ENCODE results near the gene GPR137B. TPM values are rescaled to one million over a fixed set of nuclear protein-coding genes. Genes with fewer than 3 reads are reported as not detected.

GPR137B gene
- total RNA-seq, 1 experiment from 2014 or later, result 7.1 TPM

DNA sequence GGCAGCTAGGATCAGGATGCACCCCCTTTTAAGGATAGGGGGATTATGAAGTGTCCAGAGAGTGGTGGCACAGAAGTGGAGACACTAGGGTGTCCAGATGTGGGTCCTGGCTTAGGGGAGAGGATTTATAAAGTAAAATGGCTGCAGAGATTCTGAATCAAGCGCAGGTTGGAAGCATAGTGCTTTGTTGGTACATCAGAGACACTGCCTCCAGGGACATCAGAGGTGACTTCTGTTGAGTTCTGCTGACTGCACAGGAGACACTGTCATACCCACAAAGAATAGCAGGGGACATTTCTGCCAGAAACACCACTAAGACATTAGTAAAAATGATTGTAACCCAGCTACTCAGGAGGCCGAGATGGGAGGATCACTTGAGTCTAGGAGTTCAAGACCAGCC lies 16.4 kb downstream of the GPR137B start:
- DNase-seq (ENCODE audit: low spot score), result no peak
- intact Hi-C loops (cut with micrococcal nuclease; ENCODE audit: unreplicated experiment), result no loop called here
- no TSS peak for BruUV-seq (replicated peaks)
- CTCF ChIA-PET, result no interaction called here
- H3K4me1 ChIP-seq (ENCODE audit: insufficient read depth, low read length, poor library complexity, severe bottlenecking), result no peaks in the 10 kb centered on the region
- H3K9me3 ChIP-seq (ENCODE audit: low read depth, low read length, poor library complexity, severe bottlenecking), result no peaks in the 10 kb centered on the region
- H3K36me3 ChIP-seq (ENCODE audit: insufficient read depth, low read length, poor library complexity, severe bottlenecking), result no peaks in the 10 kb centered on the region
- H3K27ac ChIP-seq (ENCODE audit: low read depth, low read length, poor library complexity, severe bottlenecking), result no peak overlapping the region
- no peaks in the 10 kb centered on the region for H3K27me3 ChIP-seq (replicated peaks; ENCODE audit: insufficient read depth, low read depth, low read length, poor library complexity)
- TF ChIP-seq CTCF (conservative IDR thresholded peaks at IDR 0.05; ENCODE audit: low read depth, low read length), result no peak
- POLR2A ChIA-PET (ENCODE audit: low non-redundant PET), result no interaction called here
- H3K4me3 ChIP-seq (ENCODE audit: low read depth, low read length, poor library complexity, severe bottlenecking), result no peak overlapping the region

DNA sequence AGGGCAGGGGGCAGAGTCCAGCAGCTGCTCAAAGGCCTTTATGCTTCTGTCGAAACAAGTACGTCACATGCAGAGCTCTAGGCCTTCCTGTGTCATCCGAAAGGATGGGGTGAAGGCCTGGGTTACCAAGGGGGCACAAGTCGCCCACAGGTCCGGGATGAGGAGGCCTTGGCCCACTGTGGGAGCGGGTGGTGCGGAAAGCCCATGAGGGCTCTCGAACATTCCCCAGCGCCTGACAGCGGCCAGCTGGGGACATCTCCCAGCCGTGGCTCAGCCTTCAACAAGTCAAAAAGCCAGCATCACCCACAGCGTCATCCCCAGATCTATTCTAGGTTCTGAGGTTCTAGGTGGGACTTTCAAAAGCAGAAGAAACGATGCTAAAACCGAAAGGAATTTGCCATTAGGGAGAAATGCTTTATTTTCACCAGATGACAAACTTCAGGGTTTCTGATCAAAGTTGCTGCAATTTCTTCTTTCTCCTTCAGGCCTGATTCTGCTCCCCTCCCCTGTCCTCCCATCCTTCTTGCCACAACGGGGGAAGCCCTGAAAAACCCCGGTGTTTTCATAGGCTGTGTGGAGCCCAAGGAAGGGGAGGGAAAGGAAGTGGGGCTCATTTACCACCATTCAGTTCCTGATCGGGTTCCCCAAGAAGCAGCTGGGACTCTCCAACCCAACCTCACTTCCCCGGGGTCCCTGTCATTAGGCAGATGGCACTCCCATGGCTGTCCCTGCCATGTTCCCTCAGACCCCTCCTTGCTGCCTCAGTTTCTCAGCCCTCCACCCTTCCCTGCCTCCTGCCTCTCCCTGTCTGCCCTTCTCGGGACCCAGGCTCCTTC lies 17.6 kb downstream of the GPR137B start:
- H3K4me3 ChIP-seq (ENCODE audit: low read depth, low read length, poor library complexity, severe bottlenecking), result no peak overlapping the region
- intact Hi-C loops (cut with micrococcal nuclease; ENCODE audit: unreplicated experiment), result no loop called here
- no peak overlapping the region for H3K27ac ChIP-seq (ENCODE audit: low read depth, low read length, poor library complexity, severe bottlenecking)
- no peaks in the 10 kb centered on the region for H3K4me1 ChIP-seq (ENCODE audit: insufficient read depth, low read length, poor library complexity, severe bottlenecking)
- H3K36me3 ChIP-seq (ENCODE audit: insufficient read depth, low read length, poor library complexity, severe bottlenecking), result no peaks in the 10 kb centered on the region
- no peak for DNase-seq (ENCODE audit: low spot score)
- TF ChIP-seq EZH2 (IDR thresholded peaks at IDR 0.05; ENCODE audit: borderline replicate concordance, low read depth, low read length, poor library complexity, severe bottlenecking) (no peak), CTCF (conservative IDR thresholded peaks at IDR 0.05; ENCODE audit: low read depth, low read length) (no peak)
- CTCF ChIA-PET, result no interaction called here
- BruUV-seq (replicated peaks), result no TSS peak
- no peaks in the 10 kb centered on the region for H3K27me3 ChIP-seq (replicated peaks; ENCODE audit: insufficient read depth, low read depth, low read length, poor library complexity)
- H3K9me3 ChIP-seq (ENCODE audit: low read depth, low read length, poor library complexity, severe bottlenecking), result no peaks in the 10 kb centered on the region
- POLR2A ChIA-PET (ENCODE audit: low non-redundant PET), result no interaction called here

DNA sequence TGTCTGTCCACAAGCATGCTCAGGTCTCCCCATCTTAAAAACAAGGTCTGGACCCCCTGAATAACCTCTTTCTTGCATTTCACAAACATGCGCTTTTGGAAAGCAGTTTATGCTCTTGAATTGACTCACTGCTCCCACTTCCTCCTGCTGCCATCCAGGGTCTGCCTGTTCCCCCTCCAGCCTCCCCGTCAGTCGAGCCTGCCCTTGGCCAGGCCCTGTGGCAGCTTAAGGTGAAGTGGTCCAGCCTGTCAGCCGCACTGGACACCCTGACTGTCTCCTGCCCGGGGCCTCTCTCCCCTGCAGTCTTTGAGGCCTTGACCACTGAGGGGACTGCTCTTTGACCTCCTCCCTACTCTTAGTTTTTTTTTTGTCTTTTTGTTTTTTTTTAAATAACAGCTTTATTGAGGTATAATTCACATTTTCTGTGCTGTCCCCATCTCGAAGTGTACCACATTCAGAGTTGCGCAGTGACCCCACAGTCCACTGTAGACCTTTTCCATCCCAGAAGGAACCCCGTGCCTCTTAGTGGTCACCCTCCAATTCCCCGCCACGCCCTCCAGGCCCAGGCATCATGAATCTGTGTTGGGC lies 18.3 kb downstream of the GPR137B start:
- Histone ChIP-seq H3K36me3 (ENCODE audit: insufficient read depth, low read length, poor library complexity, severe bottlenecking) (no peaks in the 10 kb centered on the region), H3K27me3 (replicated peaks; ENCODE audit: insufficient read depth, low read depth, low read length, poor library complexity) (no peaks in the 10 kb centered on the region), H3K27ac (ENCODE audit: low read depth, low read length, poor library complexity, severe bottlenecking) (no peak overlapping the region), H3K4me3 (ENCODE audit: low read depth, low read length, poor library complexity, severe bottlenecking) (no peak overlapping the region), H3K4me1 (ENCODE audit: insufficient read depth, low read length, poor library complexity, severe bottlenecking) (no peaks in the 10 kb centered on the region), H3K9me3 (ENCODE audit: low read depth, low read length, poor library complexity, severe bottlenecking) (no peaks in the 10 kb centered on the region)
- ChIA-PET POLR2A (ENCODE audit: low non-redundant PET) (no interaction called here), CTCF (no interaction called here)
- TF ChIP-seq EZH2 (IDR thresholded peaks at IDR 0.05; ENCODE audit: borderline replicate concordance, low read depth, low read length, poor library complexity, severe bottlenecking) (no peak), CTCF (conservative IDR thresholded peaks at IDR 0.05; ENCODE audit: low read depth, low read length) (no peak)
- intact Hi-C loops (cut with micrococcal nuclease; ENCODE audit: unreplicated experiment), result no loop called here
- DNase-seq (ENCODE audit: low spot score), result no peak
- BruUV-seq (replicated peaks), result no TSS peak

Data from A673 (cell line).